Measurements from ENCODE around the gene CFAP157.

Gene CFAP157

GRCh38 chr9:127693697-127694096 lies 13.1 kb upstream of the CFAP157 start:
- DNase-seq, result no peak

- no peak for DNase-seq
Measured at GRCh38 chr9:127694890-127695720, 11.7 kb upstream of the CFAP157 start.

GRCh38 chr9:127697575-127697974 lies 9.2 kb upstream of the CFAP157 start:
- no peak for DNase-seq

- DNase-seq, result no peak
Measured at GRCh38 chr9:127698386-127698785, 8.4 kb upstream of the CFAP157 start.

GRCh38 chr9:127698985-127699670 lies 7.7 kb upstream of the CFAP157 start:
- DNase-seq, result peak; percentile 87

- no peak for DNase-seq
Measured at GRCh38 chr9:127700140-127700539, 6.6 kb upstream of the CFAP157 start.

GRCh38 chr9:127700594-127701255 lies 6.1 kb upstream of the CFAP157 start:
- no peak for DNase-seq

- DNase-seq, result no peak
Measured at GRCh38 chr9:127703289-127703946, 3.4 kb upstream of the CFAP157 start.

- DNase-seq, result no peak
Measured at GRCh38 chr9:127705577-127706379, 1.0 kb upstream of the CFAP157 start.

GRCh38 chr9:127707766-127708165 lies 978 bp downstream of the CFAP157 start:
- peak; percentile 48 for DNase-seq

GRCh38 chr9:127708952-127709587 lies 2.3 kb downstream of the CFAP157 start:
- DNase-seq, result no peak

- no peak for DNase-seq
Measured at GRCh38 chr9:127710204-127710783, 3.5 kb downstream of the CFAP157 start.

- DNase-seq, result no peak
Measured at GRCh38 chr9:127711226-127711701, 4.5 kb downstream of the CFAP157 start.

- DNase-seq, result no peak
Measured at GRCh38 chr9:127711831-127712274, 5.1 kb downstream of the CFAP157 start.

GRCh38 chr9:127712371-127712770 lies 5.6 kb downstream of the CFAP157 start:
- DNase-seq, result no peak

- DNase-seq, result no peak
Measured at GRCh38 chr9:127712867-127713266, 6.1 kb downstream of the CFAP157 start.

- DNase-seq, result no peak
Measured at GRCh38 chr9:127714020-127714750, 7.4 kb downstream of the CFAP157 start.

GRCh38 chr9:127714951-127715469 lies 8.2 kb downstream of the CFAP157 start:
- DNase-seq, result no peak

GRCh38 chr9:127715470-127716337 lies 8.9 kb downstream of the CFAP157 start, which contains the start of the genes PTRH1 and TTC16:
PTRH1 (minus strand) TSS chr9:127715663; CDS start chr9:127715639, 24 bp downstream.
TTC16 (plus strand) TSS chr9:127716079; CDS start chr9:127716146, 67 bp downstream.
- peak; percentile 98 for DNase-seq
